ENCODE results near the gene LRRC14B. TPM values are rescaled to one million over a fixed set of nuclear protein-coding genes. Genes with fewer than 3 reads are reported as not detected.

LRRC14B gene
- total RNA-seq, 1 donor from 2014 or later, result not detected

GRCh38 chr5:160921-161802 is 30.1 kb upstream of the LRRC14B start:
- no peak for TF ChIP-seq CTCF (IDR thresholded peaks at IDR 0.05)
- Histone ChIP-seq H3K4me1 (no peaks in the 10 kb centered on the region), H3K36me3 (no peaks in the 10 kb centered on the region), H3K4me3 (no peak overlapping the region), H3K9me3 (no peaks in the 10 kb centered on the region), H3K27ac (no peak overlapping the region), H3K27me3 (no peaks in the 10 kb centered on the region)
- intact Hi-C loops (cut with DNase I), result no loop called here
- ATAC-seq, result no peak
- DNase-seq, result peak; percentile 54

- Histone ChIP-seq H3K36me3 (no peaks in the 10 kb centered on the region), H3K4me1 (no peaks in the 10 kb centered on the region), H3K27ac (no peak overlapping the region), H3K27me3 (no peaks in the 10 kb centered on the region), H3K4me3 (no peak overlapping the region), H3K9me3 (no peaks in the 10 kb centered on the region)
- intact Hi-C loops (cut with DNase I), result no loop called here
- ATAC-seq (no peak), DNase-seq (peak; percentile 56)
- TF ChIP-seq CTCF (IDR thresholded peaks at IDR 0.05), result no peak
Measured at GRCh38 chr5:161803-162110, 29.5 kb upstream of the LRRC14B start.

GRCh38 chr5:162190-162564 is 29.1 kb upstream of the LRRC14B start:
- Histone ChIP-seq H3K27ac (no peak overlapping the region), H3K4me1 (no peaks in the 10 kb centered on the region), H3K9me3 (no peaks in the 10 kb centered on the region), H3K4me3 (no peak overlapping the region), H3K36me3 (no peaks in the 10 kb centered on the region), H3K27me3 (no peaks in the 10 kb centered on the region)
- intact Hi-C loops (cut with DNase I), result no loop called here
- no peak for TF ChIP-seq CTCF (IDR thresholded peaks at IDR 0.05)
- ATAC-seq (no peak), DNase-seq (no peak)

- intact Hi-C loops (cut with DNase I), result no loop called here
- no peak for TF ChIP-seq CTCF (IDR thresholded peaks at IDR 0.05)
- peak; percentile 57 for DNase-seq
- no peak overlapping the region for H3K27ac ChIP-seq
- H3K4me1 ChIP-seq, result no peaks in the 10 kb centered on the region
- H3K27me3 ChIP-seq, result no peaks in the 10 kb centered on the region
- no peaks in the 10 kb centered on the region for H3K36me3 ChIP-seq
- H3K4me3 ChIP-seq, result no peak overlapping the region
- no peaks in the 10 kb centered on the region for H3K9me3 ChIP-seq
- ATAC-seq, result peak; percentile 10
Measured at GRCh38 chr5:162565-163337, 28.5 kb upstream of the LRRC14B start.

DNA sequence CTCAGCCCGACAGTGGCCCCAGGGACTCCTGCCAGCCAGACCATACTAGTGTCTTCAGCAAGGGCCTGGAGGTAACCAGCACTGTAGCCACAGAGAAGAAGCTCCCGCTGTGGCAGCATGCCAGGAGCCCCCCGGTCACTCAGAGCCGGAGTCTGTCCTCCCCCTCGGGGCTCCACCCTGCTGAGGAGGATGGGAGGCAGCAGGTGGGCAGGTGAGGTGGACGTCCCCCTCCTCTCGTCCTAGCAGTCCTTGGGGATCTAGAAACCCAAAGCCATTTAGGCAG is 28.0 kb upstream of the LRRC14B start:
- Histone ChIP-seq H3K4me3 (no peak overlapping the region), H3K4me1 (no peaks in the 10 kb centered on the region), H3K9me3 (no peaks in the 10 kb centered on the region), H3K27me3 (no peaks in the 10 kb centered on the region), H3K36me3 (no peaks in the 10 kb centered on the region), H3K27ac (no peak overlapping the region)
- TF ChIP-seq CTCF (IDR thresholded peaks at IDR 0.05), result no peak
- no peak for ATAC-seq
- DNase-seq, result peak; percentile 58
- intact Hi-C loops (cut with DNase I), result no loop called here

Measured in upper lobe of right lung (tissue), 1 donor.